GM04504 (cell line): ENCODE results near the gene BANF2.

Experiments
- DNase-seq: peaks from one replicate; pipeline ENCODE4 v3.0.0-alpha.2; 2012; ENCODE audit warnings: low read depth

BANF2 gene

DNA sequence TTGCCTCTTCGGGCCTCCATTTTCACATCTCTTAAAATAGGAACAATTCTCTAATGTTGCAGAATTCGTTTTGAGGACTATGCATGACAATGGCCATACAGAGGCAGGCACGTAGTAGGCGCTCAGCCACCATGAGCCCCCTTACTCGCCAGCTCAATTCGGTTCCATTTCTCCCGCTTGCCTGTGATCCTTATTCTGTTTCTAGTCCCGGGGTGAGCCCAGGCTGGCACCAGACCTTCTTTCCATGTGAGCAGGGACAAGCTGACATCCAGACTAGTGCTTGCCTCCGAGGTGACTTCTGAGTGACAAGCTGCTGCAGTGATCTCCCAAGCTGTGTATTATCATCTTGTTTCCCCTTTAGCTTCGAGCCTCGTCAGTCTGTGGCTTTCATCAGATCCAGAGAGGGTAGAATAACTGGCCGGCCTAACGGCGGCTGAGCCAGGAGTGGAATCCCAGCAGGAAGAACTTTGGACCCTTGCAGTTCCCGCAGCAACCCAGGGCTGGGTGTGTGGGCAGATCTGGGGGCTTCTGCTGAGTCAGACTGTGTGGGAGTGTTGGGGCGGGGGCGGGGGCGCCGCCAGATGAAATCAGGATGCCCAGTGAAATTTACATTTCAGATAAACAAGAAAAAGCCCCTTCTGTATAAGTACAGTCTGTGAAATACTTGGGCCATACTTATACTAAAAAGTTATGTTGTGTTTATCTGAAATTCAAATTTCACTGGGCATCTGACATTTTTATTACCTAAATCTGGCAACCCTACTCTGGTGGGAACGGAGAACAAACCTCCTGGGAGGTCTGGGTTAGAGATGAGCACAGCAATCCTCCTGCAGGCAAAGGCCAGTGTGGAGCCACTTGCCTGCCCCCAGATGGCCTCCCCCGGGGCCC lies 10.9 kb downstream of the BANF2 start:
- DNase-seq: no peak

DNA sequence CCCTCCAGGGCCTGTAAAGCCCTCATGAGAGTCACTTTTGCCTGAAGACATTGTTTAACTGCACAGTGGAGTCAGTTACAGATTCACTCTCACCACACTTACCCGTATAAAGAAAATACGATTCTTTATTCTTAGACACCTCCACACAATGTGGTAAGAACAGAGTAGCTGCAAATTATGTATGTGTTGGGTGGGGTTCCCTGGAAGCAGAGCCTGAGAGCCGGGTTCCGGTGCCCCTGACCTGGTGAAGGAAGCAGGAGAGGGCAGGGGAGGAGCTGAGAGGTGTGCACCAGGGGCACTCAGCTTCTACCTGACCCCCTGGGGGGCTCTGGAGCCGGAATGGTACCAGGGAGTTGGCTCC lies 11.5 kb downstream of the BANF2 start:
- no peak for DNase-seq

DNA sequence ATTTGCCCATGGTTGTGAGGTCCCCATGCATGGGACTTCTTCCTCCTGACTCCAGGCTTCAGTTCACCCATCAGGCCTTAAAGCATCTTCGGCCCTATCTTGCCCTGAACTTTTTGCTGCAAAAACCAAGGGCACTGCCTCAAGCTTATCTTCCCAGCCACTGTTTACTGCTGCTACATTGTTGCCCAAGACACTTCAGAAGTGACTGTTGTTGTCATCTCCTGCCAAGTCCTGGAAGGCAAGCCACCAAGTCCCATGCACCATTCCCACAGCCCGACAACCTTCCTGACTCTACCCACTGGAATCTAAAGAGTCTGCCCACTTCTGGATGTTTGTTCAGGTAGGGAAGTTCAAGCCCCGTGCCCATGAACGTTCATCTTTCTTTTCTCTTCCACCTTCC lies 12.4 kb downstream of the BANF2 start:
- DNase-seq: no peak

DNA sequence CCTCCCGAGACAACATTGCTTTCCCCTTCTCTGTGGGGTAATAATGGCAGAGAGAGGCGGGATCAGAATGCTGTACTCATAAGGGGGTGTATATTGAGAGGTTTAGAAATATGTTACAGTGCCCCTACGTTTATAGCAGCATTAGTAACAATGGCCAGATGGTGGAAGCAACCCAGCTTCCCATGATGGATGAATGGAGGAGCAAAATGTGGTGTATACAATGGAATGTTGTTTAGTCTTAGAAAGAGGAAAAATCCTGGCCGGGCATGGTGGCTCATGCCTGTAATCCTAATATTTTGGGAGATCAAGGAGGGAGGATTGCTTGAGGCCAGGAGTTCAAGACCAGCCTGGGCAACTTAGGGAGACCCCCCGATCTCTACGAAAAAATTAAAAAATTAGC lies 12.9 kb downstream of the BANF2 start:
- DNase-seq: no peak

DNA sequence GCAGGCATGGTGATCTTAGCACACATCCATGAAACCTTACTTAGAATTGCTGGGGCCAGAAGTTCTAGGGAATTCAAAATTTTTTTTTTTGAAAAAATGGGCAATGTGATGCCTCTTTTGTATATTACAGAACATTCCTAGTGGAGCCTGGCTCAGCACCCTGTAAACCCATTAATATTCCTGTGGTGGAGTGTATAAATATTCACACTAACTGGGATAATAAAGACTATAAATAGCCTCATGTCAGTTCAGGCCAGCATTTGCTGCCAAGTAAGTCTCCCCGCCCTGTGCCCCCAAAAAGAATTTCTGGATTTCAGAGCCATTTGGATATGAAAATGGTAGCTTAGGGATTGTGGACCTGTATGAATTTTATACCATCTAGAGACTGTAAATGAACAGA lies 14.8 kb downstream of the BANF2 start:
- DNase-seq: no peak

DNA sequence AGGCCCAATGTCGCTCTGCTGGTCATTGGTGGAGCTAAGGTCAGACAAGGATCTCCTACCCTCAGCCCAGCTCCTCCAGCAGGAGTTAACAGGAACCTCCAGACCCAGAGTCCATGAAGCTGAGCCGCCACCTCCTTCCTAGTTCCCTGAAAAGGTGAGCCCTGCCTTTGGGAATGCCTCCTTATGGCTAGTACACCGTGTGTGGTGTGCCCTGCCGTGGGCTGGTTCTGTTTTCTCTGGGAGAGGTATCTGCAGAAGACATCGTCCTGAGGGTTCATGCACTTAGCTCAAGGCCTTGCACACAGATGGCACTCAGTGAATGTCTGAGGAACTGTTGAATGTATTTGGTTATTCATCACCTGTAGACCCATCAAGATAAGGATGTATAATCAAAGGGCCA lies 15.3 kb downstream of the BANF2 start:
- no peak for DNase-seq

DNA sequence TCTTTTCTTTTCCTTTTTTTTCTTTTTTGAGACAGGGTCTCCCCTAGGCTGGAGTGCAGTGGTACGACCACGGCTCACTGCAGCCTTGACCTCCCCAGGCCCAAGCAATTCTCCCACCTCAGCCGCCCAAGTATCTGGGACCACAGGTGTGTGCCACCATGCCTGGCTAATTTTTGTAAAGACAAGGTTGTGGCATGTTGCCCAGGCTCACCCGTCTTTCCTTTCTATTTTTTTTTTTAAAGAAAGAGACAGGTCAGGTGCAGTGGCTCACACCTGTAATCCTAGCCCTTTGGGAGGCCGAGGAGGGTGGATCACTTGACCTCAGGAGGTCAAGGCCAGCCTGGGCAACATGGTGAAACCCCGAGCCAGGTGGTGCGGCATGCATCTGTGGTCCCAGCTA lies 16.6 kb downstream of the BANF2 start:
- DNase-seq: no peak

DNA sequence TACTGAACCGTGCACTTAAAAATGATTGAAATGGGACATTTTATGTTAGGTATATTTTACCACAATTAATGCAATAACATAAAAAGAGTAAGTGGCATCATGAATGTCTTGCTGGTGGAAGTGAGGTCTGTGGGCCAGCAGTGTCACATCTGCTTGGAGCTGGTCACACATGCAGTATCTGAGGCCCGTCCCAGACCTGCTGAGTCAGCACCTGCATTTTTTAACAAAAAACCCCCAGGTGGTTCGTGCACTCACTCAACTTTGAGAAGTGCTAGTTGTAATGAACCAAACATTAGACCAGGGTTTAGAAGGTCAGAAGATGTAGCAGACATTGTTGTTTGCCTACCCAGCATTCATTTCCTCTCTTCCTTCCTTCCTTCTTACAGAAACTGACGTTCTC lies 21.0 kb downstream of the BANF2 start:
- DNase-seq: no peak

DNA sequence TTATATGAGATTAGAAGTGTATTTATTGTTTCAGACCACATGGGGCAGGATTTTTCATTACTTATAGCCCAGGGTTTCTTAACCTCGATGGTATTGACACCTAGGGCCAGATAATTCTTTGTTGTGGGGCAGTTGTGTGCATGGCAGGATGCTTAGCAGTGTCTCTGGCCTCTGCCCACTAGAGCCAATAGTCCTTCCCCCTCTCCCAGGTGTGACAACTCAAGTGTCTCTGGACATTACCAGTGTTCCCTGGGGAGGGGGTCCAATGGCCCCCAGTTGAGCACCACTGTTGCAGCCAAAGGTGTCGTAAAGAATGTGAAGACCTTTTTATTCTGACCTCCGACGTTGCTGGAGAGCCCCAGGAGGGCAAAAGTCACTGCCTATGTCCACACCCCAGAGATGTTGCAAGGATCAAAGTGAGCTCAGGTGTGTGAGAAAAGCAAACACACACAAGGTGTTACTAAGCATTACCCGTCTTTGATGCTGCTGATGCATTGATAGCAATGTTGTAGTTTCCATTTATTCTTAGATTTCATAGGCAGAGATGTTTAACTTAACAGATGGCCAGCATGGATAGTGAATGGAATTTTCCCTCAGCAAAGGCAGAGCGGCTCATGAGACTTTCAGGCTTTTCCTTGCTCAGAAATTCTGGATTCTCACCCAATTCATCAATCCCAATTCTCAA lies 22.2 kb downstream of the BANF2 start:
- DNase-seq: no peak

DNA sequence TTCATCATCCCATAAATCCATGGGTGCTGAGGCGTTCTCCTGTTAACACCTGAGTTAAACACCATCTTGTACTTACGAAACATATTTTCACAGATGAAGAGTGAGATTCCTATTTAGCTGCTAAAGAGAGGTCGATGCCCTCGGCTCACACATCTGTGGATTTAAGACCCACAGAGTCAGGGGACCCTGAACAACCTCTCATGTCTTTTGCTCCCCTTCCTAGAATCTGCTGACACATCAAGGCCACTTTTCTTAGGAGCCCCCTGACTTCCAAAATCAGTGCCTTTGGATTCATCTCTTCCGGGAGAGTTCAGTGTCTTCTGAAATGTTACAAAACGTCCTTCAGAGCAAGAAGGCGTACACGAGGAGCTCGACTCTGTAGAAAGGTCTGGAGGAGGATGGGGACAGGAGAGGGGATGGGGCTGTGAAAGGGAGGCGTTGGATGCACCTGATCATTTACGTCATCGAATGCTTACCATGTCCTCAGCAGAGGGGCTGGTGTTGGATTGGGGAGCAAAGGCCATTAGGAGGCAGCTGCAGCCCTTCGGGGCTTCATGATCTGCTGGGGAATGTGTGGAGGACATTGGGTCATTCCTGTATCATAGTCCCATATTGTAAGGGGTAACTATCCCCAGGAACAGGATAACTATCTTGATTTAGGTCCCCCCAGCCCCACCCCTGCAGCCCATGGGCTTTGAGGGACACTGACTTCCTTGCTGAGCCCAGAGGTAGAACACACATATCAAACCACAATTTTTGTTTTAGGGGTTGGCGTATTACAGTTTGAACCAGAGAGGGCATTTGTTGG lies 22.9 kb downstream of the BANF2 start:
- DNase-seq: no peak

DNA sequence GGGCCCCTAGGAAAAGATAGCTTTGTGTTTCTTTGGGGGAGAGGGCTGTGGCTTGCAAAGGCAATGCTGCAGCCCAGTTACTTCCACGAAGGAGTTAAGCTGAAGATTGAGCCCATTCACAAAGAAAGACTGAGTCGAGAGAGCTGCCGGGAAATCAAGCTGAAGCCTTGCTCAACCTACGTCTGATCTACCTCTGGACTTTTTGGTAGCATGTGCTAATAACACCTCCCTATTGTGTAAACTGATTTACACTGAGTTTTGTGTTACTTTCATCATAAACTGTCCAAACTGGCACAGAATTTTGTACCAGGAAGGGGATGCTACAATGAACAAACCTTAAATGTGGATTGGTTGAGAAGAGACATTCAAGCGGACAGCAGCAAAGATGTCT lies 23.5 kb downstream of the BANF2 start:
- no peak for DNase-seq

DNA sequence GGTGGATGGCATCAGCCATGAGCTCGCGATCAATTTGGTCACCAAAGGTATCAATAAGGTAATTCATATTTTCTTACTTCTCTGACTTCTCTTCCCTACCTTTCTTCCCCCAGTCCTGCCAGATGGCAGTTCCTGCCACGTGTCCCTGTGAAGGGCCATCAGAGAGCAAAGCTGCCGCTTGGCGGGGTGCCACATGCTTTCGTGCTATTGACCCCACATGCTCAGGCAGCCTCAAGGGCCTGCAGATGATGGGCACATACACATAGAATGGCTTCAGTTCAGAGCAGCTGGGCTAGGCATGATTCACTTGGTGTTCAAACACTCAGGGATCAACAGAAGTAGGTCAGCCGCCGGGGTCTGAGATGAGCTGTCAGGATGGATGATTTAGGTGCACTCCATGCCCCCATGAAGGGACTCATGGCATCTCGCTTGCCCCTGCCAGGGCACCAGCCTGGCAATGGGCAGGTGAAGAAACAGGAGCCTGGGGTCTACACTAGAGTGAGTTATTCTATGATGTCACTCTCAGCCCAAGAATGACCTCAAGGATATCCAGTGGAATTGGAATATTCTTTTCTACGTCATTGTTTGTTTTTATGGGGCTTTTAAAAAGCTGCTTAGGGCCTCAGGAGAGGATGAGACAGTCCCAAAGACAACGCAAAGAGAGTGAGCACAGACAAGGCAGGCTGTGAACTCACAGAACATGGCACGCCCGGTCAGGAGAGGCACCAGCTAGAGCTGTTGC lies 25.5 kb downstream of the BANF2 start:
- no peak for DNase-seq

DNA sequence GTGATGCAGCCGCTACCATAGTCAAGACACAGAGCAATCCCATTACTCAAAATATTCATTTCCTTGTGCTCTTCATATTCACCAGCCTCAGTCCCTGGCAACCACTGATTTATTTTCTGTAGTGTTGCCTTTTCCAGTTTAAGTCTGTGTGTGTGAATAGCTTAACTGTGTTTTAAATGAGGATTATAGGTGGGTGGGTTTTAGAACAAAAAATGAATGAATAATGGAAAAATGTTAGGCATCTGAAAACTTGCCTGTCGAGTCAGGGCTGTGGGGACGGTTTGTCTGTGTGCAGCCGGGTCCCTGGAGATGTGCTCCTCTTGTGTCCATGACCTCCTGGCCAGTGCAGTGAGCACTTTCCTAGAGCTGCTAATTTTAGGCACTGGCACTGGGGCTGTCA lies 27.1 kb downstream of the BANF2 start:
- no peak for DNase-seq

DNA sequence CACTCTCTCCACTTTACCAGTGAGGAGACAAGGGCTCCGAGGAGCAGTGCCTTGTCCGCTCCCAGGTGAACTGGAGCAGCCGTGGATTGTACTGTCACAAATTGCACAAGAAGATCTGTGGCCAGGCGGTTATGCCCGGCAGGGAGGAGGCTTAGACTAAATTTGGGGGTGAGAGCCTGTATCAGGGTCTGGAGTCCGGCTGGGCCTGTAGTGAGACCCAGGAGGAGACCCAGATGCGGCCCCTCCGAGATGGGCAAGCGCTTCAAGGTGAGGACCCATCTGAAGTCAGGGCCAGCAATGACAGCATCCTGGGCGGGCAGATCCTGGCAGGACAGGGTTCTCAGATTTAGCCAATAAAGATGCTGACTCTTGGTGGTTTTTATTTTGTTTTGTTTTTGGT lies 27.6 kb downstream of the BANF2 start:
- no peak for DNase-seq

DNA sequence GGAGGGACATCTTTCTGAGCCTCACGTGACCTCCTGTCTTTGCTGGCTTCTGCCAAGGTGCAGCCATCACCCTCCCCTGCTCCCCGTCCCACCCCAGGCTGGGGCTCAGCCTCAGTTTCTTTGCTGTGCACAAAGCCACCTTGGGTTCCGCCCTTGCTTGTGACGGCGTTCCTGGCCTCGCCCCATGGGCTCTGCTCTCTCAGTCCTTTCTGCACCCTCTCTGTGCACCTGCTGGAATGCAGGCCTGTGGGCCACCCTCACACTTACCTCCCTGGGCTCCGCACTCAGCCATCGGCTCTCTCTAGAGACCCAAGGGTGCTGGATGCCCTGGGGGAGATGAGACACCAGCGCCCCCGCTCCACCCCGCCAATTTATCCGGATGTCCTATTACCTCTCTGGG lies 28.3 kb downstream of the BANF2 start:
- no peak for DNase-seq

DNA sequence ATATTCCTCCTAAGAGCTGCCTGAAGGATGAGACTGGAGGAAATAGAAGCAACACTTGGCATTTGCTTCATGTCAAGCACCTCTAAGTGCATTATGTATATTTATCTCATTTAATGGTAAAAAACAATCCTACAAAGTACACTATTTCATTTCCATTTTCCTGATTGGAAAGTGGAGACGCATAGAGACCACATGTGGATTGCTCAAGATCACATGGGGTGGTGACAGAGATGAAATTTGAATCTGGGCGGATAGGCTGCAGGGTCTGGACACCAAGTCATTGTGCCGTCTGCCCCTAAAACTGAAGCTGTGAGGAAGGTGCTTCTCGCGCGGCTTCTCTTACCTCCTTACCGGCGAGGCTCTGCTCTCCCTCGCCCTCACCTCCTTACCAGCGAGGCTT lies 30.3 kb downstream of the BANF2 start:
- DNase-seq: no peak

DNA sequence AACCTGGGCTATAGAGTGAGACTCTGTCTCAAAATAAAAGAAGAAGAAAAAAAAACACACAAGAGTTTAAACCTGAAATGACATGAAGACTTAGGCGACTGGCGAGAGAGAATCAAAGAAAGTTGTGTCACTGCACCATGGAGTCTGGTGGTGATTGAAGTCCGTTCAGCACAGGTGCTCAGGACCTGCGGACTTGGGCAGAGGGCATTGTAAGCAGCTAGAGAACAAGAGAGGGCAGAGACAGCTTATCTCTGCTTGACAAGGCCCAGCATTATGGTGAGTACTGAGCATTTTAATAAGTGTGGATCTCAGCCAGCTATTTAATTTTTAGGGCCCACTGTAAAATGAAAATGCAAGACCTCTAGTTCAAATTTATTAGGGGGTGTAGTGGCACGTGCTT lies 31.5 kb downstream of the BANF2 start:
- no peak for DNase-seq

DNA sequence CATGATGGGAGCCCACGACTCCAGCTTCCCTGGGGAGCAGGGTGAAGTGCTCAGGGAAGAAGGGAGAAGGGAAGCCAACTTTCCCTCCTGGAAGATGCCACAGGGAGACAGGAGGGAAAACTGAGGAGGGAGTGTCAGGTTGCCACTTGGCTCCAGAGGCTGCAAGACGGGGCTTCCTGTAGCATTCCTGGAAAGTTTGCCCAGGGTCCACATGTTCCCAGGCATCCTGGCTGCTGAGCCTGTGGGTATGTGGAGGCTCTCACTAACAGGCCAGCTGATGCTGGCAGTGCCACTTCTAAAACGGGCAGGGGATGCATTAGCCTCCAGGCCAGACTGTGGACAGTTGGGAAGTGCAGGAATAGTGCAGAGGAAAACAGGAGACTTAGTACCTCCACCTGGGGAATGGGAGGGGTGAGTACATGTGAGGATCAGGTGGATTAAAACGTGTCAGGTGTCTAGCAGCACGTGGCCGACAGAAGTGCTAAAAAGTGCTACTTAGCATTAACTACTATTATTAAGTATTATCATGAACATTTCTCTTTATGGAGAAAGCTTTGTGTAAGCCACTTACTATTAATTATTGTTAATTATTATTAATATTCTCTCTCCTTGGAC lies 33.2 kb downstream of the BANF2 start:
- no peak for DNase-seq

DNA sequence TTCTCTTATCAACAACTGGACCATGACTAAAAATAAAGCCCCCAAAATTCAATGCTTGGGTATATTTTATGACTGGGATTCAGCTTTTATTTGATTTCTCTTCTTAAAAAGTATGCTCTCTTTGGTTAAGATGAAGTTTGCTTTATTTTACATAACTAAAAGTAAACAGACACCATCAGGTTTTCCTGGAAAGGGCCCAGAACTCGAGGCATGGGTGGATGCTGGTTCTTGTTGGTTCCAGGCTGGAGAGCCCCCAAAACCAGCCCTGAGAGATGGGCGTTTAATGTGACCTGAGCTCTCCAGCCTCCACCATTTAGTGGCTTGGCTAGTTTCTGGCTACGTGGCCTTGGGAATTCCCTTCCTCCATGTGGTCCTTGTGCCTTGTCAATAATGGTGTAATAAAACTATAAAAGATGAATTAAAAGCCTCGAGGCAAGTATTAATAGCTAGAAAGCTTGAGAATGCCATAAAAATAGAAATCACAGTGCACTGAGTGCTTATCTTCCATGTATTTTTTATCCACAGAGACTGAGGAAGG lies 34.1 kb downstream of the BANF2 start:
- DNase-seq: no peak

DNA sequence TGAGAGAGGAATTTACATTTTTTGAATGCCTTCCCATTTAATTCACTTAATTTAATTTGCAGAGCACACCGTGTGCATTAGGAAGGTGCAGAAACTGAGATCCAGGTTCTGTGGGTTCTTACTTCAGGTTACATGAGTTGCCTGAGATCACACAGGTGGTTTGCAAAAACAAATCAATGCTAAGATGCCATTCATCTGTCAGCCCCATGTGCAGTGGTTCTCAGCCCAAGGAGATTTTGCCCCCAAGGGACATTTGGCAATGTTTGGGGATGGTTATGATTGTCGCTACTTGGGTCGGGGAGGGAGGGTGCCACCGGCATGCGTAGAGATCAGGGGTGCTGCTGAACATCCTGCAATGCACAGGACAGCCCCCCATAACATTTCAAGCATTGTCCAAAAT lies 34.6 kb downstream of the BANF2 start:
- no peak for DNase-seq

DNA sequence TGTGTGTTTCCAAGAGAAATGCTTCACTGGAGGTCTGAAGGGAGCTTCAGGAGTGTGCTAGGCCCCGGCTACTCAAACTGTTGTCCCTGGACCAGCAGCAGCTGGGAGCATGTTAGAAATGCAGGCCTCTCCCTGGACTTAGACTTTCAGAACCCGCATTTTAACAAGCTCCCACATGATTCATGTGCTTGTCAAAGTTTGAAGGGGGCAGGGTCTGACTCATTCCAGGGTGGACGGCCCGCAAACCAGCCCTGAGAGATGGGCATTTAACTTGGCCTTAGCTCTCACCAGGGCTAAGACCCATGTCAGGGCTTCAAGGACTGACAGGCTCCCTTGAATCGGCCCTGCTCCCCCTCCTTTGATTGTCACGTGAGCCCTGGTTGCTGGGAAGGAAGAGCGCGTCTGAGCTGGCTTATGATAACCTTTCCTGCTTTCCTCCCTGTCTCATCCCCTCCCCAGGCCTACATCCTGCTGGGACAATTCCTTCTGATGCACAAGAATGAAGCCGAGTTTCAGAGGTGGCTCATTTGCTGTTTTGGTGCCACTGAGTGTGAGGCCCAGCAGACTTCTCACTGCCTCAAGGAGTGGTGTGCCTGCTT lies 35.5 kb downstream of the BANF2 start:
- peak; percentile 10 for DNase-seq
